ENCODE results near the gene TUT1.
"Not testable (repeated sequence)": the region's sequence is repeated elsewhere in the genome, so short reads cannot be mapped to it uniquely, and the experiment has no call there.

TUT1 gene

DNA sequence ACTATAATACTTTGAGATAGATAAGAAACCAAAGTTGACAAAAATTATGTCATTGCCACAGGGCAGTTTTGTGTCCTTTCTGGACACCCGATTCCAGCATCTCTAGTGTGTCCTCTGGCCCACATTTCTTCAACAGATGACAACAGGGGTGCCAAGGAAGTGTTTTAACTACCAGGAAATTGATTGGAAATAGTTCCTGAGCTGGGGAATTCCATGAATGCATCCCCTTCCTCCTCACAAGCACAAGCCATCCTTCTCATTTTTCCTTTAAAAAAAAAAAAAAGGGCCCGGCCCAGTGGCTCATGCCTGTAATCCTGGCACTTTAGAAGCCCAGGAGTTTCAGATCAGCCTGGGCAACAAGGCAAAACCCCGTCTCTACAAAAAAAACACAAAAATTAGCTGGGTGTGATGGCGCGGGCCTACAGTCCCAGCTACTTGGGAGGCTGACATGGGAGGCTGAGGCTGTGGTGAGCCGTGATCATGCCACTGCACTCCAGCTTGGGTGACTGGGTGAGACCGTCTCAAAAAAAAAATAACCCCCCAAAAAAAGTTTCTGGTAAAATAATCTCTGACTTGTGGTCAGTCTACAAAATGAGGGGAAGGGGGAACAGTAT, 31.3 kb upstream of the TUT1 start:
- H3K27ac ChIP-seq (ENCODE audit: low read length), result peak overlapping the region; percentile 74
- no peak for ATAC-seq (ENCODE audit: insufficient read depth, low read depth)
- peaks cover 19% of the 10 kb centered on the region for H3K79me2 ChIP-seq (ENCODE audit: insufficient read depth, low read length)
- H3K9ac ChIP-seq (ENCODE audit: low read depth, low read length), result peak overlapping the region; percentile 89; the same call in 1 of the 2 replicates
- no peak for DNase-seq
- H3K4me2 ChIP-seq (ENCODE audit: insufficient read depth, low read length), result peak overlapping the region; percentile 81; the same call in 1 of the 2 replicates
- H3K27me3 ChIP-seq (ENCODE audit: insufficient read depth, low read length, poor library complexity), result no peaks in the 10 kb centered on the region
- H3K4me3 ChIP-seq (ENCODE audit: low read depth in 1 of 2, low read length in 2 of 2), result 0 out of 4 replicates have a peak overlapping the region, but pooled peaks of 1 of the 2 experiments have one; percentile 77
- H3K36me3 ChIP-seq (ENCODE audit: insufficient read depth, low read length), result peaks cover 32% of the 10 kb centered on the region
- peaks cover 21% of the 10 kb centered on the region for H3K4me1 ChIP-seq (ENCODE audit: insufficient read depth, low read length)
- peak overlapping the region; percentile 65; the same call in 1 of the 2 replicates for H2AFZ ChIP-seq (ENCODE audit: low read depth, low read length)
- H4K20me1 ChIP-seq (ENCODE audit: insufficient read depth, low read length), result no peaks in the 10 kb centered on the region
- TF ChIP-seq EZH2 (IDR thresholded peaks at IDR 0.05; ENCODE audit: borderline replicate concordance, low read depth, low read length, severe bottlenecking), result no peak
- TF ChIP-seq, protein P1, sequence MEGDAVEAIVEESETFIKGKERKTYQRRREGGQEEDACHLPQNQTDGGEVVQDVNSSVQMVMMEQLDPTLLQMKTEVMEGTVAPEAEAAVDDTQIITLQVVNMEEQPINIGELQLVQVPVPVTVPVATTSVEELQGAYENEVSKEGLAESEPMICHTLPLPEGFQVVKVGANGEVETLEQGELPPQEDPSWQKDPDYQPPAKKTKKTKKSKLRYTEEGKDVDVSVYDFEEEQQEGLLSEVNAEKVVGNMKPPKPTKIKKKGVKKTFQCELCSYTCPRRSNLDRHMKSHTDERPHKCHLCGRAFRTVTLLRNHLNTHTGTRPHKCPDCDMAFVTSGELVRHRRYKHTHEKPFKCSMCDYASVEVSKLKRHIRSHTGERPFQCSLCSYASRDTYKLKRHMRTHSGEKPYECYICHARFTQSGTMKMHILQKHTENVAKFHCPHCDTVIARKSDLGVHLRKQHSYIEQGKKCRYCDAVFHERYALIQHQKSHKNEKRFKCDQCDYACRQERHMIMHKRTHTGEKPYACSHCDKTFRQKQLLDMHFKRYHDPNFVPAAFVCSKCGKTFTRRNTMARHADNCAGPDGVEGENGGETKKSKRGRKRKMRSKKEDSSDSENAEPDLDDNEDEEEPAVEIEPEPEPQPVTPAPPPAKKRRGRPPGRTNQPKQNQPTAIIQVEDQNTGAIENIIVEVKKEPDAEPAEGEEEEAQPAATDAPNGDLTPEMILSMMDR (IDR thresholded peaks at IDR 0.05; ENCODE audit: borderline replicate concordance, extremely low read depth, low read length, poor library complexity, severe bottlenecking), result no peak
- H3K9me3 ChIP-seq (ENCODE audit: insufficient read depth, low read length, severe bottlenecking), result no peaks in the 10 kb centered on the region

DNA sequence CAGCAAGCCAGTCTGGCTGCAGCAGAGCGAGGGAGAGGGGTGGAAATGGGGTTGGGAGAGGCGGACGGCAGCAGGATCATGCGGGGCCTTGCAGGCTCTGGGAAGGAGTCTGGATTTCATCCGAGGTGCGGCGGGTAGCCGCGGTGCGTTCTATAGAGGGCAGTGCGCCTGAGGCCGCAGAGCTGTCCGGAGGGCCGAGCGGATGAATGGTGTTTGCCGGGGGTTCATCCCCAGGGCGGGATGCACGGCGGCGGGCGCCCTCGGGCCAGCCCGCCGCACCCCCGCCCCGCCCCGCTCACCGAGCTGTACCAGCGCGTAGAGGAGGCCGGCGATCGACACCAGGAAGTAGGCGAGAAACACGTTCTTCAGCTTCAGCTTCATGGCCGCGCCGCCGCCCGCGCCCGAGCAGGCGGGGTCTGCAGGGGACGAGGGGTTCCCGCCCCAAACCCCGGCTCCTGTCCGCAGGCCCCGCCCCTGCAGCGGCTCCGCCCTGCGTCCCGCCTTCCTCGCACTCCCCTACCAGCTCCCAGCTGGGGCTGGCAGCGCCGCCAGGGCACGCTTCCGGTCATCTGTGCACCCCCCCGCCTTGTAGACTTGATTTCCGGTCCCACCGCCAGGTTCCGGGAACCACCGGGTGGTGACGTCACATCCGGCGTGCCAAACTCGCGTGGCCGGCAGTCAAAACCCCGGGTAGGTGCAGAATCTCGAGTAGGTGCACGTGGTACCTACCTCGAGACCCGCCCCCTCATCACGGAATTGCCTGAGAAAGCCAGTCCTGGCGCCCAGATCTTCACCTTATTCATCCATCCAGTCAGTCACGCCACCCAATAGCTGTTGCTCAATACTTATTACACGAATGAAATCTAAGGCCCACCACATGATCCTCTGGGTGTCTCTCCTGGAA, 30.5 kb upstream of the TUT1 start, which contains the start of gene B3GAT3:
Gene B3GAT3, minus strand, starts transcription at position 420 of the 904 bp plus-strand sequence. Its CDS starts 39 bp downstream, at position 381.
- H2AFZ ChIP-seq (ENCODE audit: low read depth, low read length), result peak within 1 kb of the TSS; percentile 65
- DNase-seq, result peak; percentile 91
- H3K4me2 ChIP-seq (ENCODE audit: insufficient read depth, low read length), result peak within 1 kb of the TSS; percentile 81
- peaks cover 21% of the 10 kb centered on the region for H3K4me1 ChIP-seq (ENCODE audit: insufficient read depth, low read length)
- peak within 1 kb of the TSS; percentile 56 to 77 for H3K4me3 ChIP-seq (ENCODE audit: low read depth in 1 of 2, low read length in 2 of 2)
- H3K79me2 ChIP-seq (ENCODE audit: insufficient read depth, low read length), result peaks cover 19% of the 10 kb centered on the region
- H3K36me3 ChIP-seq (ENCODE audit: insufficient read depth, low read length), result peaks cover 28% of the 10 kb centered on the region
- H3K9ac ChIP-seq (ENCODE audit: low read depth, low read length), result peak within 1 kb of the TSS; percentile 89
- peak; percentile 85 for ATAC-seq (ENCODE audit: insufficient read depth, low read depth)
- peak within 1 kb of the TSS; percentile 74 for H3K27ac ChIP-seq (ENCODE audit: low read length)
- no peaks in the 10 kb centered on the region for H3K9me3 ChIP-seq (ENCODE audit: insufficient read depth, low read length, severe bottlenecking)
- H4K20me1 ChIP-seq (ENCODE audit: insufficient read depth, low read length), result no peaks in the 10 kb centered on the region
- no peak for TF ChIP-seq EZH2 (IDR thresholded peaks at IDR 0.05; ENCODE audit: borderline replicate concordance, low read depth, low read length, severe bottlenecking)
- TF ChIP-seq, protein P1 (IDR thresholded peaks at IDR 0.05; ENCODE audit: borderline replicate concordance, extremely low read depth, low read length, poor library complexity, severe bottlenecking), result peak; percentile 2
- no peaks in the 10 kb centered on the region for H3K27me3 ChIP-seq (ENCODE audit: insufficient read depth, low read length, poor library complexity)

DNA sequence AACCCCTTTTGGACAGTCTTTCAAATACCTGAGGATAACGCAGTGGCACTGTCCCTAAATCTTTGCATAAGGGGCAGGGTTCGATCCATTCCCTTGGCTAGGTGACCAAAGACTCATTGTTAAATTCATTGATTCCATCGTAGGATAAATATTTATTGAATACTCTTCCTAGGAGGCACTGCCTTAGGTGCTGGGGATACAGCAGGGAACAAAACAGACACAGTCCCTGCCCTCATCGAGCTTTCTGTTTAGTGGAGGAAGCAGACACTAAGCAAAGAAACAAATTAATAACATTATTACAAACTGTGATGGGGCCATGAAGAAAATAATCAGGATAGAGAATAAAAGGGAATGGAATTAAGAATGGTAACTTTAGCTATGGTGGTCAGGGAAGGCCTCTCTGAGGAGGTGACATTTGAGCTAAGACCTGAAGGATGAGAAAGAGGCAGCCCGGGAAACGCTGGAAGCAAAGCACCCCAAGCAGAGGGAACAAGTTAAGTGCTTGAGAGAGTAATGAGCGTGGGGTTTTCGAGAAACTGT, 29.8 kb upstream of the TUT1 start:
- H3K4me1 ChIP-seq (ENCODE audit: insufficient read depth, low read length), result peaks cover 21% of the 10 kb centered on the region
- no peak for ATAC-seq (ENCODE audit: insufficient read depth, low read depth)

DNA sequence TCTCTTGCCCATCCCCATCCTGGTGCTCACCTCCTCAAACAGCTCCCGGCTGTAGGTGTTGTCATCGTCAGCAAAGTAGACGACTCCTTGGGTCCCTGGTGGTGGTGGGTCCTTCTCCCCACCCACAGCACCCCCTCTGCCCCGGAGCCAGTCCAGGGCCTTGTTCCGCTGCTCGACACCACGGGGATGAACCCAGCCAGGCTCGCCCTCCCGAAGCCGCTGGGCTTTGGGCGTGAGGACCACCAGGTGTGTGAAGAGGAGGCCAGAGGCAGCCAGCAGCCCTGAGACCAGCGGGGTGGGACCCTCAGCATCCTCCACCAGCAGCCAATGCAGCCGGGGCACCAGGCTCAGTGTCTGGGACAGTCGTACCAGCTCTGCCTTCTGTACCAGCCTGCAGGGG, 25.6 kb upstream of the TUT1 start:
- not testable (repeated sequence) for H3K27ac ChIP-seq (ENCODE audit: low read length); H3K9me3 ChIP-seq (ENCODE audit: insufficient read depth, low read length, severe bottlenecking); H4K20me1 ChIP-seq (ENCODE audit: insufficient read depth, low read length); DNase-seq; H3K9ac ChIP-seq (ENCODE audit: low read depth, low read length); H3K4me3 ChIP-seq (ENCODE audit: low read depth in 1 of 2, low read length in 2 of 2); H3K4me2 ChIP-seq (ENCODE audit: insufficient read depth, low read length); H2AFZ ChIP-seq (ENCODE audit: low read depth, low read length); H3K27me3 ChIP-seq (ENCODE audit: insufficient read depth, low read length, poor library complexity); ATAC-seq (ENCODE audit: insufficient read depth, low read depth)
- H3K36me3 ChIP-seq (ENCODE audit: insufficient read depth, low read length), result peaks cover 20% of the 10 kb centered on the region
- H3K79me2 ChIP-seq (ENCODE audit: insufficient read depth, low read length), result peaks cover 21% of the 10 kb centered on the region
- peaks cover 22% of the 10 kb centered on the region for H3K4me1 ChIP-seq (ENCODE audit: insufficient read depth, low read length)

More for the DNA sequence above, 29.8 kb upstream of the TUT1 start:
- Histone ChIP-seq H3K36me3 (ENCODE audit: insufficient read depth, low read length) (peaks cover 21% of the 10 kb centered on the region), H4K20me1 (ENCODE audit: insufficient read depth, low read length) (no peaks in the 10 kb centered on the region), H3K4me2 (ENCODE audit: insufficient read depth, low read length) (peak overlapping the region; percentile 81), H3K79me2 (ENCODE audit: insufficient read depth, low read length) (peaks cover 19% of the 10 kb centered on the region), H3K27me3 (ENCODE audit: insufficient read depth, low read length, poor library complexity) (no peaks in the 10 kb centered on the region), H2AFZ (ENCODE audit: low read depth, low read length) (peak overlapping the region; percentile 65), H3K27ac (ENCODE audit: low read length) (peak overlapping the region; percentile 74), H3K9ac (ENCODE audit: low read depth, low read length) (peak overlapping the region; percentile 89), H3K4me3 (ENCODE audit: low read depth in 1 of 2, low read length in 2 of 2) (peak overlapping the region; percentile 56 to 77), H3K9me3 (ENCODE audit: insufficient read depth, low read length, severe bottlenecking) (no peaks in the 10 kb centered on the region)
- DNase-seq, result no peak
- TF ChIP-seq EZH2 (IDR thresholded peaks at IDR 0.05; ENCODE audit: borderline replicate concordance, low read depth, low read length, severe bottlenecking), result no peak
- TF ChIP-seq, protein P1 (IDR thresholded peaks at IDR 0.05; ENCODE audit: borderline replicate concordance, extremely low read depth, low read length, poor library complexity, severe bottlenecking), result no peak

All from DND-41 (cell line).